ENCODE results near the gene ASTN1. TPM values are rescaled to one million over a fixed set of nuclear protein-coding genes. Genes with fewer than 3 reads are reported as not detected.

ASTN1 gene
- total RNA-seq, 1 experiment from 2014 or later = not detected

GRCh38 chr1:176926330-176927086 is 238.0 kb downstream of the ASTN1 start:
- in situ Hi-C loops (cut with HindIII; ENCODE audit: low pct_unique_long_range_greater_than_20kb, low sequenced_read_pairs) = no loop called here

GRCh38 chr1:176925223-176925622 is 239.3 kb downstream of the ASTN1 start:
- no peak for DNase-seq (ENCODE audit: low read depth, low spot score)
- in situ Hi-C loops (cut with HindIII; ENCODE audit: low pct_unique_long_range_greater_than_20kb, low sequenced_read_pairs) = no loop called here

More at GRCh38 chr1:176926330-176927086, 238.0 kb downstream of the ASTN1 start:
- DNase-seq (ENCODE audit: low read depth, low spot score) = no peak

GRCh38 chr1:176923283-176923682 is 241.2 kb downstream of the ASTN1 start:
- DNase-seq (ENCODE audit: low read depth, low spot score) = no peak
- in situ Hi-C loops (cut with HindIII; ENCODE audit: low pct_unique_long_range_greater_than_20kb, low sequenced_read_pairs) = no loop called here

GRCh38 chr1:176919386-176920378 is 244.8 kb downstream of the ASTN1 start:
- in situ Hi-C loops (cut with HindIII; ENCODE audit: low pct_unique_long_range_greater_than_20kb, low sequenced_read_pairs) = no loop called here
- DNase-seq (ENCODE audit: low read depth, low spot score) = no peak

GRCh38 chr1:176905648-176906047 is 258.9 kb downstream of the ASTN1 start:
- in situ Hi-C loops (cut with HindIII; ENCODE audit: low pct_unique_long_range_greater_than_20kb, low sequenced_read_pairs) = no loop called here
- DNase-seq (ENCODE audit: low read depth, low spot score) = no peak

- in situ Hi-C loops (cut with HindIII; ENCODE audit: low pct_unique_long_range_greater_than_20kb, low sequenced_read_pairs) = no loop called here
- DNase-seq (ENCODE audit: low read depth, low spot score) = no peak
Measured at GRCh38 chr1:176904057-176904751, 260.3 kb downstream of the ASTN1 start.

- in situ Hi-C loops (cut with HindIII; ENCODE audit: low pct_unique_long_range_greater_than_20kb, low sequenced_read_pairs) = no loop called here
- DNase-seq (ENCODE audit: low read depth, low spot score) = no peak
Measured at GRCh38 chr1:176903474-176903873, 261.0 kb downstream of the ASTN1 start.

GRCh38 chr1:176899321-176899720 is 265.2 kb downstream of the ASTN1 start:
- in situ Hi-C loops (cut with HindIII; ENCODE audit: low pct_unique_long_range_greater_than_20kb, low sequenced_read_pairs) = no loop called here
- DNase-seq (ENCODE audit: low read depth, low spot score) = no peak

GRCh38 chr1:176897350-176898236 is 266.9 kb downstream of the ASTN1 start:
- in situ Hi-C loops (cut with HindIII; ENCODE audit: low pct_unique_long_range_greater_than_20kb, low sequenced_read_pairs) = no loop called here
- DNase-seq (ENCODE audit: low read depth, low spot score) = peak; percentile 76

GRCh38 chr1:176896216-176896615 is 268.3 kb downstream of the ASTN1 start:
- in situ Hi-C loops (cut with HindIII; ENCODE audit: low pct_unique_long_range_greater_than_20kb, low sequenced_read_pairs) = no loop called here

GRCh38 chr1:176894450-176894849 is 270.1 kb downstream of the ASTN1 start:
- in situ Hi-C loops (cut with HindIII; ENCODE audit: low pct_unique_long_range_greater_than_20kb, low sequenced_read_pairs) = no loop called here
- no peak for DNase-seq (ENCODE audit: low read depth, low spot score)

More at GRCh38 chr1:176896216-176896615, 268.3 kb downstream of the ASTN1 start:
- DNase-seq (ENCODE audit: low read depth, low spot score) = no peak

- no peak for DNase-seq (ENCODE audit: low read depth, low spot score)
- in situ Hi-C loops (cut with HindIII; ENCODE audit: low pct_unique_long_range_greater_than_20kb, low sequenced_read_pairs) = no loop called here
Measured at GRCh38 chr1:176893625-176894352, 270.7 kb downstream of the ASTN1 start.

- in situ Hi-C loops (cut with HindIII; ENCODE audit: low pct_unique_long_range_greater_than_20kb, low sequenced_read_pairs) = no loop called here
- no peak for DNase-seq (ENCODE audit: low read depth, low spot score)
Measured at GRCh38 chr1:176888471-176889032, 276.0 kb downstream of the ASTN1 start.

- no peak for DNase-seq (ENCODE audit: low read depth, low spot score)
- in situ Hi-C loops (cut with HindIII; ENCODE audit: low pct_unique_long_range_greater_than_20kb, low sequenced_read_pairs) = no loop called here
Measured at GRCh38 chr1:176885751-176886150, 278.8 kb downstream of the ASTN1 start.

GRCh38 chr1:176885341-176885740 is 279.2 kb downstream of the ASTN1 start:
- in situ Hi-C loops (cut with HindIII; ENCODE audit: low pct_unique_long_range_greater_than_20kb, low sequenced_read_pairs) = no loop called here
- no peak for DNase-seq (ENCODE audit: low read depth, low spot score)

GRCh38 chr1:176884911-176885310 is 279.6 kb downstream of the ASTN1 start:
- DNase-seq (ENCODE audit: low read depth, low spot score) = no peak
- in situ Hi-C loops (cut with HindIII; ENCODE audit: low pct_unique_long_range_greater_than_20kb, low sequenced_read_pairs) = no loop called here
